Suprapubic skin (tissue), 3 donors: ENCODE measurements around the gene BRIP1.

Experiments
- CTCF ChIP-seq, 2 donors: fragments of 200-600 bp in 1 of 2; fragments of 450-650 bp in 1 of 2; sonication (generic) in 1 of 2; IDR thresholded peaks; one replicate each; pipeline ENCODE4 v1.5.1; 2016 to 2019; ENCODE audit warnings: antibody characterized with exemption in 2 of 2, mild to moderate bottlenecking in 1 of 2, moderate library complexity in 1 of 2
- EP300 ChIP-seq: sonication (generic); formaldehyde crosslinking; IDR thresholded peaks from one replicate; pipeline ENCODE4 v1.6.1; 2017; ENCODE audit warnings: antibody characterized with exemption
- POLR2A ChIP-seq, 2 donors: fragments of 450-650 bp; IDR thresholded peaks; one replicate each; pipeline ENCODE4 v1.6.1; 2017; ENCODE audit warnings: antibody characterized with exemption in 2 of 2, mild to moderate bottlenecking in 2 of 2, moderate library complexity in 2 of 2

- TF ChIP-seq EP300 (no peak), CTCF (IDR thresholded peaks at IDR 0.05) (no peak), POLR2A (IDR thresholded peaks at IDR 0.05) (no peak)
Observed at GRCh38 chr17:61848247-61848646, 15.1 kb downstream of the BRIP1 start.
